MM.1S (cell line): ENCODE measurements around the gene TBC1D14.

Experiments
- EZH2 ChIP-seq: fragments of 300-600 bp; sonication (generic); optimal IDR thresholded peaks from 2 replicates; pipeline ENCODE3; 2017; ENCODE audit warnings: low read depth, mild to moderate bottlenecking, antibody characterized with exemption, low read length, mixed read lengths
- TF ChIP-seq, protein P1 (sequence below): fragments of 300-600 bp; sonication (generic); IDR thresholded peaks from 2 replicates; pipeline ENCODE4 v1.5.1; 2016; ENCODE audit warnings: antibody characterized with exemption, low read length, mixed read lengths

GRCh38 chr4:6935965-6936364, 26.3 kb downstream of the TBC1D14 start:
- TF ChIP-seq, protein P1, sequence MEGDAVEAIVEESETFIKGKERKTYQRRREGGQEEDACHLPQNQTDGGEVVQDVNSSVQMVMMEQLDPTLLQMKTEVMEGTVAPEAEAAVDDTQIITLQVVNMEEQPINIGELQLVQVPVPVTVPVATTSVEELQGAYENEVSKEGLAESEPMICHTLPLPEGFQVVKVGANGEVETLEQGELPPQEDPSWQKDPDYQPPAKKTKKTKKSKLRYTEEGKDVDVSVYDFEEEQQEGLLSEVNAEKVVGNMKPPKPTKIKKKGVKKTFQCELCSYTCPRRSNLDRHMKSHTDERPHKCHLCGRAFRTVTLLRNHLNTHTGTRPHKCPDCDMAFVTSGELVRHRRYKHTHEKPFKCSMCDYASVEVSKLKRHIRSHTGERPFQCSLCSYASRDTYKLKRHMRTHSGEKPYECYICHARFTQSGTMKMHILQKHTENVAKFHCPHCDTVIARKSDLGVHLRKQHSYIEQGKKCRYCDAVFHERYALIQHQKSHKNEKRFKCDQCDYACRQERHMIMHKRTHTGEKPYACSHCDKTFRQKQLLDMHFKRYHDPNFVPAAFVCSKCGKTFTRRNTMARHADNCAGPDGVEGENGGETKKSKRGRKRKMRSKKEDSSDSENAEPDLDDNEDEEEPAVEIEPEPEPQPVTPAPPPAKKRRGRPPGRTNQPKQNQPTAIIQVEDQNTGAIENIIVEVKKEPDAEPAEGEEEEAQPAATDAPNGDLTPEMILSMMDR: no peak
- TF ChIP-seq EZH2: no peak
